HepG2 (cell line): ENCODE results near the gene BCKDHB. TPM values are rescaled to one million over a fixed set of nuclear protein-coding genes. Genes with fewer than 3 reads are reported as not detected.

Experiments
- ATAC-seq: fragments of 200-7000 bp; cut with Tn5 transposase; 3 replicates; pipeline ENCODE4 v1.9.1; 2020; ENCODE audit warnings: mild to moderate bottlenecking, moderate library complexity
- BruUV-seq: library from RNA; stranded (reverse); fragments of 400-500 nt; replicated peaks from 2 replicates; lab custom pipeline; 2021; lab: Mats Ljungman, UMichigan
- CTCF ChIA-PET: fragments of 300-600 bp; formaldehyde crosslinking; extraction: SDS; loops from one replicate; lab custom pipeline; 2021; ENCODE audit warnings: low total read pairs, inconsistent platforms, low intra/inter-chr PET ratio; lab: Yijun Ruan, JAX
- POLR2A ChIA-PET: fragments of 350-600 bp; sonication (Branson Sonifier 250); formaldehyde crosslinking; loops from one replicate; lab custom pipeline; 2020; ENCODE audit warnings: antibody characterized with exemption, inconsistent platforms; lab: Yijun Ruan, JAX
- DNase-seq: peaks from one replicate; pipeline ENCODE4 v3.0.0-alpha.2; 2015; ENCODE audit warnings: low spot score
- FAIRE-seq: peaks from 3 replicates; lab custom pipeline; 2011; peaks lifted over from hg19 to GRCh38; lab: Jason Lieb, UNC
- H2AFZ ChIP-seq: one replicate; pipeline ENCODE4 v1.6.1; 2011; ENCODE audit warnings: low read length, inconsistent platforms
- H3K27ac ChIP-seq: fragments of 300-600 bp; 3 replicates; pipeline ENCODE4 v1.8.0; 2011; ENCODE audit warnings: mixed run types, mild to moderate bottlenecking, mixed read lengths, low read length, inconsistent platforms; ENCODE audit not compliant: insufficient read depth; ENCODE audit errors: extremely low read length
- H3K27me3 ChIP-seq, 2 experiments: fragments of 200-600 bp in 1 of 2; 2 replicates in 1 of 2; 3 replicates in 1 of 2; pipeline versions ENCODE4 v1.6.0 to v1.8.0; 2011; ENCODE audit warnings: low read length in 2 of 2, mild to moderate bottlenecking in 2 of 2, moderate library complexity in 2 of 2, inconsistent platforms in 1 of 2; ENCODE audit not compliant: insufficient read depth in 2 of 2, control insufficient read depth in 1 of 2
- H3K36me3 ChIP-seq, 2 experiments: fragments of 200-600 bp in 1 of 2; replicated peaks in 1 of 2; 2 replicates in 1 of 2; 3 replicates in 1 of 2; pipeline versions ENCODE4 v1.5.1 to v1.8.0; 2011; ENCODE audit warnings: low read length in 2 of 2, inconsistent platforms in 1 of 2; ENCODE audit not compliant: insufficient read depth in 2 of 2, control insufficient read depth in 1 of 2
- H3K4me1 ChIP-seq: 2 replicates; pipeline ENCODE4 v1.5.1; 2012; ENCODE audit warnings: low read length, inconsistent platforms; ENCODE audit not compliant: insufficient read depth
- H3K4me2 ChIP-seq: 2 replicates; pipeline ENCODE4 v1.6.0; 2011; ENCODE audit warnings: low read depth, low read length, inconsistent platforms
- H3K4me3 ChIP-seq, 3 experiments: fragments of 200-600 bp in 1 of 3; sonication (generic), shearing (Covaris generic) in 1 of 3; replicated peaks in 1 of 3; 2 replicates each; pipeline ENCODE4 v1.5.1; 2011 to 2016; ENCODE audit warnings: low read length in 3 of 3, inconsistent platforms in 2 of 3, low read depth in 2 of 3, mild to moderate bottlenecking in 2 of 3, control low read depth in 1 of 3, mixed read lengths in 1 of 3; ENCODE audit not compliant: insufficient read depth in 1 of 3
- H3K79me2 ChIP-seq: one replicate; pipeline ENCODE4 v1.6.1; 2011; ENCODE audit warnings: low read length, inconsistent platforms; ENCODE audit not compliant: insufficient read depth
- H3K9ac ChIP-seq: 2 replicates; pipeline ENCODE4 v1.6.0; 2011; ENCODE audit warnings: mild to moderate bottlenecking, low read depth, low read length, inconsistent platforms; ENCODE audit not compliant: insufficient read depth
- H3K9me3 ChIP-seq: 2 replicates; pipeline ENCODE4 v1.5.1; 2012; ENCODE audit warnings: mild to moderate bottlenecking, low read length
- H4K20me1 ChIP-seq: 2 replicates; pipeline ENCODE4 v1.6.0; 2011; ENCODE audit warnings: inconsistent platforms, mild to moderate bottlenecking, low read length, moderate library complexity; ENCODE audit not compliant: insufficient read depth
- CREB3 ChIP-seq: sonication (generic); formaldehyde crosslinking; IDR thresholded peaks from 2 replicates; pipeline ENCODE4 v1.5.0; 2020; ENCODE audit warnings: missing genetic modification reagents
- DDIT3 ChIP-seq: sonication (generic); formaldehyde crosslinking; IDR thresholded peaks from 2 replicates; pipeline ENCODE4 v1.4.0; 2020; ENCODE audit warnings: mild to moderate bottlenecking, missing genetic modification reagents
- FIP1L1 ChIP-seq: fragments of 200-400 bp; formaldehyde crosslinking; IDR thresholded peaks from 2 replicates; pipeline ENCODE4 v1.6.1; 2018; ENCODE audit warnings: low read depth, mild to moderate bottlenecking, low read length, moderate library complexity, borderline replicate concordance; ENCODE audit not compliant: insufficient read depth
- HNRNPK ChIP-seq: fragments of 200-400 bp; formaldehyde crosslinking; IDR thresholded peaks from 2 replicates; pipeline ENCODE4 v1.6.1; 2018; ENCODE audit warnings: low read length, low read depth, moderate library complexity, mild to moderate bottlenecking; ENCODE audit not compliant: poor library complexity, severe bottlenecking
- JDP2 ChIP-seq: sonication (generic); formaldehyde crosslinking; IDR thresholded peaks from 2 replicates; pipeline ENCODE4 v1.8.1; 2022; ENCODE audit warnings: missing genetic modification reagents, borderline replicate concordance
- NFIB ChIP-seq: sonication (generic); formaldehyde crosslinking; IDR thresholded peaks from 2 replicates; pipeline ENCODE4 v1.9.0; 2021; ENCODE audit warnings: missing genetic modification reagents, mild to moderate bottlenecking, borderline replicate concordance
- SRSF1 ChIP-seq: fragments of 200-400 bp; formaldehyde crosslinking; optimal IDR thresholded peaks from 2 replicates; pipeline ENCODE3; 2017; ENCODE audit warnings: mild to moderate bottlenecking, low read depth, low read length, moderate library complexity
- ZNF143 ChIP-seq: sonication (generic); formaldehyde crosslinking; IDR thresholded peaks from 2 replicates; pipeline ENCODE4 v1.4.0; 2020; ENCODE audit warnings: missing genetic modification reagents
- ZNF180 ChIP-seq: sonication (generic); formaldehyde crosslinking; IDR thresholded peaks from 2 replicates; pipeline ENCODE4 v1.4.0; 2020; ENCODE audit warnings: low read depth, missing genetic modification reagents, borderline replicate concordance
- ZNF772 ChIP-seq: sonication (generic); formaldehyde crosslinking; IDR thresholded peaks from 2 replicates; pipeline ENCODE4 v1.5.0; 2020; ENCODE audit warnings: mild to moderate bottlenecking, missing genetic modification reagents
- WGBS: methylation state at CpG from one replicate; pipeline ENCODE4 v1.1.6; 2017; ENCODE audit warnings: low lambda C conversion rate; 5-methylcytosine and 5-hydroxymethylcytosine counted together
- in situ Hi-C: cut with HindIII; loops from 2 replicates; pipeline ENCODE4 v1.10.0; 2017; ENCODE audit warnings: low pct_unique_long_range_greater_than_20kb; ENCODE audit not compliant: extremely low pct_ligation_motif_present
- intact Hi-C: fragments of 100-400 bp; cut with micrococcal nuclease; formaldehyde crosslinking; loops from one replicate; pipeline ENCODE4 v1.10.0; 2022; ENCODE audit not compliant: unreplicated experiment
- polyA plus RNA-seq, 8 experiments: library from polyadenylated mRNA; depleted of rRNA in 3 of 8; stranded (reverse) in 7 of 8; unstranded in 1 of 8; fragments of >200 nt; fragmentation: Illumina TruSeq in 4 of 8; extraction: Trizol in 4 of 8; gene quantifications; 2 replicates each; pipeline versions ENCODE4 v1.2.1 to v1.2.3, GENCODE V29; 2011 to 2016; ENCODE audit warnings: low read depth in 4 of 8, missing spikeins in 1 of 8, mixed read lengths in 1 of 8; ENCODE audit not compliant: insufficient read depth in 1 of 8
- total RNA-seq, 5 experiments: library from RNA; depleted of rRNA; stranded (reverse); fragments of >200 nt; fragmentation: Illumina TruSeq; extraction: Trizol; gene quantifications; 2 replicates each; pipeline ENCODE4 v1.2.3, GENCODE V29; 2016; ENCODE audit warnings: low read depth in 1 of 5
- TF ChIP-seq, protein P1 (sequence below): IDR thresholded peaks from 2 replicates; pipeline ENCODE4 v1.6.1; 2018; ENCODE audit warnings: missing genetic modification reagents
- TF ChIP-seq, protein P2 (sequence below): sonication (generic); formaldehyde crosslinking; IDR thresholded peaks from 2 replicates; pipeline ENCODE4 v1.5.1; 2020; ENCODE audit warnings: missing genetic modification reagents, mild to moderate bottlenecking, borderline replicate concordance

Gene BCKDHB
- total and polyA plus RNA-seq, 2 of the 13 experiments (the other 11 are each of a cell fraction or from before 2014, with no cell fraction given), result 10.8 to 13.6 TPM

- CTCF ChIA-PET, result no interaction called here
- no TSS peak for BruUV-seq
These were observed 76.7 kb downstream of the BCKDHB start for GRCh38 chr6:80183019-80183795.

DNA sequence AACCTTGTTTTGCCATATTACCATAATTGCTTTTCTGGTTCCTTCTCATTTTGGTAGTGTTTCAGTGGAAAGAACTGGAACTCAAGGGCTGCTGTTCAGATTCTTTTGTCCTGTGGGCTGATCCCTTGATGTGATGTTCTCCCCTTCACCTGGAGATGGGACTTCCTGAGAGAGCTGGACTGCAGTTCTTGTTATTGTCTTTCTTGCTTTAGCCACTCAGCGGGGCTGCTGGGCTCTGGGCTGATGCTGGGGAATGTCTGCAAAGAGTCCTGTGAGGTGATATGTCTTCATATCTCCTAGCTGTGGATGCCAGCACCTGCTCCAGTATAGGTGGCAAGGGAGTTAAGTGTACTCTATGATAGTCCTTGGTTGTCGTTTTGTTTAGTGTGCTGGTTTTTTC lies 79.0 kb downstream of the BCKDHB start:
- no peak overlapping the region for H3K9ac ChIP-seq
- ATAC-seq (no peak), FAIRE-seq (no peak), DNase-seq (no peak)
- WGBS, result 92% methylated on average over 2 of the region's 2 CpGs
- BruUV-seq, result no TSS peak
- H3K27ac ChIP-seq, result no peak overlapping the region
- ChIA-PET CTCF (no interaction called here), POLR2A (no interaction called here)
- no peak overlapping the region for H3K4me3 ChIP-seq
- H3K4me2 ChIP-seq, result no peak overlapping the region
- H4K20me1 ChIP-seq, result no peaks in the 10 kb centered on the region
- no peaks in the 10 kb centered on the region for H3K9me3 ChIP-seq
- intact Hi-C loops (no loop called here), in situ Hi-C loops (no loop called here)
- H3K4me1 ChIP-seq, result no peaks in the 10 kb centered on the region
- H3K36me3 ChIP-seq, result no peaks in the 10 kb centered on the region
- no peak overlapping the region for H2AFZ ChIP-seq
- H3K79me2 ChIP-seq, result no peaks in the 10 kb centered on the region
- H3K27me3 ChIP-seq, result no peaks in the 10 kb centered on the region
- TF ChIP-seq NFIB (CRISPR knock-in tag) (no peak), ZNF772 (no peak), FIP1L1 (no peak), HNRNPK (no peak), ZNF143 (CRISPR knock-in tag) (no peak), JDP2 (CRISPR knock-in tag) (no peak), CREB3 (no peak), SRSF1 (no peak)
- TF ChIP-seq, protein P1, sequence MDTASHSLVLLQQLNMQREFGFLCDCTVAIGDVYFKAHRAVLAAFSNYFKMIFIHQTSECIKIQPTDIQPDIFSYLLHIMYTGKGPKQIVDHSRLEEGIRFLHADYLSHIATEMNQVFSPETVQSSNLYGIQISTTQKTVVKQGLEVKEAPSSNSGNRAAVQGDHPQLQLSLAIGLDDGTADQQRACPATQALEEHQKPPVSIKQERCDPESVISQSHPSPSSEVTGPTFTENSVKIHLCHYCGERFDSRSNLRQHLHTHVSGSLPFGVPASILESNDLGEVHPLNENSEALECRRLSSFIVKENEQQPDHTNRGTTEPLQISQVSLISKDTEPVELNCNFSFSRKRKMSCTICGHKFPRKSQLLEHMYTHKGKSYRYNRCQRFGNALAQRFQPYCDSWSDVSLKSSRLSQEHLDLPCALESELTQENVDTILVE (CRISPR knock-in tag), result no peak
- TF ChIP-seq, protein P2, sequence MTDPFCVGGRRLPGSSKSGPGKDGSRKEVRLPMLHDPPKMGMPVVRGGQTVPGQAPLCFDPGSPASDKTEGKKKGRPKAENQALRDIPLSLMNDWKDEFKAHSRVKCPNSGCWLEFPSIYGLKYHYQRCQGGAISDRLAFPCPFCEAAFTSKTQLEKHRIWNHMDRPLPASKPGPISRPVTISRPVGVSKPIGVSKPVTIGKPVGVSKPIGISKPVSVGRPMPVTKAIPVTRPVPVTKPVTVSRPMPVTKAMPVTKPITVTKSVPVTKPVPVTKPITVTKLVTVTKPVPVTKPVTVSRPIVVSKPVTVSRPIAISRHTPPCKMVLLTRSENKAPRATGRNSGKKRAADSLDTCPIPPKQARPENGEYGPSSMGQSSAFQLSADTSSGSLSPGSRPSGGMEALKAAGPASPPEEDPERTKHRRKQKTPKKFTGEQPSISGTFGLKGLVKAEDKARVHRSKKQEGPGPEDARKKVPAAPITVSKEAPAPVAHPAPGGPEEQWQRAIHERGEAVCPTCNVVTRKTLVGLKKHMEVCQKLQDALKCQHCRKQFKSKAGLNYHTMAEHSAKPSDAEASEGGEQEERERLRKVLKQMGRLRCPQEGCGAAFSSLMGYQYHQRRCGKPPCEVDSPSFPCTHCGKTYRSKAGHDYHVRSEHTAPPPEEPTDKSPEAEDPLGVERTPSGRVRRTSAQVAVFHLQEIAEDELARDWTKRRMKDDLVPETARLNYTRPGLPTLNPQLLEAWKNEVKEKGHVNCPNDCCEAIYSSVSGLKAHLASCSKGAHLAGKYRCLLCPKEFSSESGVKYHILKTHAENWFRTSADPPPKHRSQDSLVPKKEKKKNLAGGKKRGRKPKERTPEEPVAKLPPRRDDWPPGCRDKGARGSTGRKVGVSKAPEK, result no peak

More at GRCh38 chr6:80183019-80183795, 76.7 kb downstream of the BCKDHB start:
- TF ChIP-seq DDIT3 (CRISPR knock-in tag) (no peak), ZNF180 (no peak)
- FAIRE-seq (no peak), DNase-seq (no peak), ATAC-seq (no peak)
- H3K27ac ChIP-seq, result no peak overlapping the region
- no peak overlapping the region for H3K4me3 ChIP-seq
- H3K9ac ChIP-seq, result no peak overlapping the region
- POLR2A ChIA-PET, result no interaction called here
- H2AFZ ChIP-seq, result no peak overlapping the region
- H3K4me1 ChIP-seq, result no peaks in the 10 kb centered on the region
- WGBS, result 92% methylated on average over 4 of the region's 4 CpGs
- no peaks in the 10 kb centered on the region for H3K27me3 ChIP-seq
- no peaks in the 10 kb centered on the region for H4K20me1 ChIP-seq
- in situ Hi-C loops (no loop called here), intact Hi-C loops (no loop called here)
- H3K79me2 ChIP-seq, result no peaks in the 10 kb centered on the region
- H3K36me3 ChIP-seq, result no peaks in the 10 kb centered on the region
- H3K4me2 ChIP-seq, result no peak overlapping the region
- no peaks in the 10 kb centered on the region for H3K9me3 ChIP-seq
